Left lobe of liver (tissue), 1 donor: ENCODE results near the gene NARS2. TPM values are rescaled to one million over a fixed set of nuclear protein-coding genes. Genes with fewer than 3 reads are reported as not detected.

Experiments
- total RNA-seq: library from RNA; stranded (reverse); gene quantifications from one replicate; pipeline ENCODE4 v1.2.1, GENCODE V29; 2021
- donor health status: DM: no; HTN: yes; CAD: no.

Gene NARS2
- total RNA-seq, 1 donor from 2014 or later, result 13.4 TPM

Other genes with a start within 250 kb of the NARS2 start
- 4.5 TPM for gene GAB2, start 157.0 kb downstream of the NARS2 start, total RNA-seq